ENCODE data around the gene GATA3. TPM values are rescaled to one million over a fixed set of nuclear protein-coding genes. Genes with fewer than 3 reads are reported as not detected.
A peak's percentile ranks its signal among the peaks of the same experiment; 100 is the strongest.

The GATA3 gene
- total and polyA plus RNA-seq, 2 experiments from 2014 or later = 0.23 TPM; not detected in 1

GRCh38 chr10:8065651-8066050 is 11.2 kb downstream of the GATA3 start (continued):
- no peak for TF ChIP-seq CTCF (conservative IDR thresholded peaks at IDR 0.05; ENCODE audit: low read depth in 2 of 2)
- no peak for TF ChIP-seq EZH2phosphoT487 (IDR thresholded peaks at IDR 0.05; ENCODE audit: unreplicated experiment)

GRCh38 chr10:8066124-8066523 is 11.6 kb downstream of the GATA3 start:
- peaks cover 47% of the 10 kb centered on the region for H3K4me1 Mint-ChIP-seq
- peaks cover 53% of the 10 kb centered on the region for H3K27me3 Mint-ChIP-seq (ENCODE audit: insufficient read depth, low read depth, poor library complexity)
- no peak overlapping the region for H3K27ac ChIP-seq (ENCODE audit: low read depth)

More at GRCh38 chr10:8066124-8066523, 11.6 kb downstream of the GATA3 start:
- H3K36me3 Mint-ChIP-seq (ENCODE audit: low read depth) = no peaks in the 10 kb centered on the region
- H3K4me3 Mint-ChIP-seq = no peak overlapping the region
- Histone ChIP-seq H4K20me1 (replicated peaks; ENCODE audit: insufficient read depth) (no peaks in the 10 kb centered on the region), H3K4me2 (peak overlapping the region; percentile 75), H3K27me3 (ENCODE audit: insufficient read depth) (peaks cover 60% of the 10 kb centered on the region), H3K9me2 (ENCODE audit: insufficient read depth) (no peaks in the 10 kb centered on the region), H3K36me3 (ENCODE audit: insufficient read depth) (no peaks in the 10 kb centered on the region), H3K79me2 (replicated peaks; ENCODE audit: insufficient read depth) (no peaks in the 10 kb centered on the region), H3K4me1 (ENCODE audit: insufficient read depth) (peaks cover 36% of the 10 kb centered on the region), H2AFZ (no peak overlapping the region), H3K4me3 (no peak overlapping the region), H3F3A (replicated peaks; ENCODE audit: low read depth) (peaks cover 6% of the 10 kb centered on the region; the same call in 1 of the 2 replicates)
- TF ChIP-seq EZH2phosphoT487 (IDR thresholded peaks at IDR 0.05; ENCODE audit: unreplicated experiment) = no peak
- TF ChIP-seq NANOG (IDR thresholded peaks at IDR 0.05; ENCODE audit: borderline replicate concordance) = no peak
- TF ChIP-seq, protein P1, sequence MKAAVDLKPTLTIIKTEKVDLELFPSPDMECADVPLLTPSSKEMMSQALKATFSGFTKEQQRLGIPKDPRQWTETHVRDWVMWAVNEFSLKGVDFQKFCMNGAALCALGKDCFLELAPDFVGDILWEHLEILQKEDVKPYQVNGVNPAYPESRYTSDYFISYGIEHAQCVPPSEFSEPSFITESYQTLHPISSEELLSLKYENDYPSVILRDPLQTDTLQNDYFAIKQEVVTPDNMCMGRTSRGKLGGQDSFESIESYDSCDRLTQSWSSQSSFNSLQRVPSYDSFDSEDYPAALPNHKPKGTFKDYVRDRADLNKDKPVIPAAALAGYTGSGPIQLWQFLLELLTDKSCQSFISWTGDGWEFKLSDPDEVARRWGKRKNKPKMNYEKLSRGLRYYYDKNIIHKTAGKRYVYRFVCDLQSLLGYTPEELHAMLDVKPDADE (IDR thresholded peaks at IDR 0.05) = no peak
- no peak for TF ChIP-seq CTCF (conservative IDR thresholded peaks at IDR 0.05; ENCODE audit: low read depth in 2 of 2)
- TF ChIP-seq STAT1 (IDR thresholded peaks at IDR 0.05; ENCODE audit: unreplicated experiment) = no peak
- TF ChIP-seq JUNB (IDR thresholded peaks at IDR 0.05; ENCODE audit: unreplicated experiment) = no peak
- no peak for DNase-seq (ENCODE audit: low spot score)
- H3K9me3 Mint-ChIP-seq = no peaks in the 10 kb centered on the region
- no peak overlapping the region for H3K27ac Mint-ChIP-seq
- ATAC-seq = no peak

Data from GM23338 (cell line).